Ammon's horn (tissue), 1 donor: ENCODE data around the gene SLC25A33.

ENCODE experiments used
- DNase-seq: peaks from one replicate; pipeline ENCODE4 v3.0.0-alpha.2; 2016; ENCODE audit warnings: low spot score

Gene SLC25A33

GRCh38 chr1:9588551-9589143 lies 49.4 kb downstream of the SLC25A33 start, which contains the start of gene TMEM201:
Gene TMEM201, plus strand, starts transcription at chr1:9588911. Its CDS starts 20 bp downstream, at chr1:9588931.
- peak; percentile 94 for DNase-seq

GRCh38 chr1:9589144-9589718 lies 50.0 kb downstream of the SLC25A33 start:
- DNase-seq, result no peak

DNA sequence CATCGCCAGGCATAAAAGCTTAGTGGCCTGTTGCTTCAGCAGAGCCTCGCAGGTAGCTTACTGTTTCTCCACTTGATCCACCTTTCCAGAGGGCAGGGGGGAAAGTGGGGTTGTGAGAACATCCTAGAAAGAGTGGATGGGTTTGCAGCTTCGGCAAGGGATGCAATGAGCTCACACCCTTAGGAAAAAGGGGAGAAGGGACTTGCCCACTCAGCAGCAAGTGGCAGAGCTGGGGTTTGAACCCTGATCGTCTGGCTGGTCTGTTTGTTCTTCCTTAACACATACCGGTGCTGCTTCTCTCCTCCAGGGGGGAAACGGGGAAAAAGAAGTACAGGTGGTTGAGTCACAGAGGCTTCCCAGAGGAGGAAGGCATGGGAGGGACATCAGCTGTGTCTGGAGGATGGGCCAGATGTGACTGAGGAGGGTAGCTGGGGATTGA lies 50.5 kb downstream of the SLC25A33 start:
- no peak for DNase-seq

DNA sequence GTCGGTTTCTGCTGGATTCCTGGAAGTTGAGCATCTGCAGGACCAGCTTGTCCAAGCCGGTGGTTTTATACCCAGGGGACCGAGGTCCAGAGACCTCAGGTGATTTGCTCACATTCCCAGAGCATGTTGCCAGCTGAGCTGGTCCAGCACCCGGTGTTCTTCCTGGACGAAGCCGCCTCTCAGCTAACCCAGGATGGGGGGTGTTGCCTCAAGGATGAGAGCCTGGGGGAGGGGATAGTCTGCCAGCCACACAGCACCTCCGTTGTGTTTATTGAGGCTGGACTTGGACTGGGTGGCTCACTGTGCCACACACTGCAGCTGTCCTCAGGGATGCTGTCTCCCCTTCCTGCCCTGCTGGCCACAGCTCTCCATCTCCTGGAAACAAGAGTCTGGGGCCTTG lies 50.9 kb downstream of the SLC25A33 start:
- DNase-seq, result no peak

- DNase-seq, result no peak
These were observed 51.8 kb downstream of the SLC25A33 start for GRCh38 chr1:9590945-9591668.

DNA sequence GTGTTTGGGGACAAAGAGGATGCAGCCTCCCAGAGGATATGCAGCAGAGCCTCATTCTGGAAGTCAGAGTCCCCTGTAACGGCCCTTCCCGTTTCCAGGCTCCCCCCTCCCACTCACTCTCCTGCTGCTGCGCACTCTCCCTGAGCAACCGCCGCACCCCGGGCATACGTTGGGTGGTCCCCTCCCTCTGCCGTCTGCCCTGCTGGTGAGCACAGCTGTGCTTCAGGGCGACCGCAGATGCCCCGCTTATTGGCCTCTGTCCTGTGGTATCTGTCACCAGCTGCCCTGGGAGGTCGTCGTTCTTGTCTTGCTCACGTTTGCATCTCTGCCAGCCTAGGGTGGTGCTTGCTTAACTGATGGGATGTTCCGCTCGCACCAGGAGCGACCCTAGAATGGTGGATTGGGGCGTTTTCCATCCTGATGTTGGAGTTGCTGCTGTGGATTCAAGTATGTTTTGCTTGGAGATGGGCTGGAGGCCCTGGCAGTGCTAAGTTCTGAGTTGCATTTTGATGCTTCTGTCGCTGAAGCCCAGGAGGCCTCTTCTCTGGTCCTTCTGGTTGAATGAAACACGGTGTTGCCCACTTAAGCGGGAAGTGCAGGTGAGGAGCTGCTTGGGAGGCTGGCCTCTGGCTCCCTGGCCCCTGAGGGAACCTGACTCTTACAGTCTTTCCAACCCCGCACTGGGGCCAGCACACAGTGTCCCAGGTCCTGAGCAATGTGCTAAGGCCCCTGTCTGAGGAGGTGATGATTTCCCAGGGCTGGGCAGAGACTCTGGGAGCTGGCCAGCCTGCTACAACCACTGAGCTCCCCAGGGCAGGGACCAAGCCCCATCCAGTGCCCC lies 52.6 kb downstream of the SLC25A33 start:
- DNase-seq, result no peak

DNA sequence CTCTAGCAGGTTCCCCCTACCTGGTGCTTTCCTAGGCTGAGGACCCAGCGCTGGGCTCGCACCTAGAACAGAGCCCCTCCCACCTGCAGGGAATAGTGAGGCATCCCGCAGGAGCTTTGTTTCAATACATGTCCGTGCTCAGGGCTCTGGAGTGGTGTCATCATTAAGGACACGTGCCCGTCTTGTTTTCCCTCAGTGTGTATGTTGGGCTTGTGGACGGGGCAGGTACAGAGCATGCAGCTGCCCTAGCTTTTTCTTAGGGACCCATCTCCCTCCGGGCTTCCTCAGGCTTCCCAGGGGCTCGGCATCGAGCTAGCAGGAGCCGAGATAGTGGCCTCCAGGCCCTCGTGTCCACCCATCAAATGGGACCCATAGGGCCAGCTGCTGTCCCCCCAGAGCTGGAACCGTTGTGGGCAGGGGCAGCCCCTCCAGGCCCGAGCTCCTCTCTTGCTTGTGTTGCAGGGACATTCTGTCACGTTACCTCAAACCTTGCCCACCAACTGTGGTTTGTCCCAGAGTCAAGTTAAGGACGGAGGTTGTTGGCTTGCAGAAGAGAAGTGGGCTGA lies 53.3 kb downstream of the SLC25A33 start:
- no peak for DNase-seq

DNA sequence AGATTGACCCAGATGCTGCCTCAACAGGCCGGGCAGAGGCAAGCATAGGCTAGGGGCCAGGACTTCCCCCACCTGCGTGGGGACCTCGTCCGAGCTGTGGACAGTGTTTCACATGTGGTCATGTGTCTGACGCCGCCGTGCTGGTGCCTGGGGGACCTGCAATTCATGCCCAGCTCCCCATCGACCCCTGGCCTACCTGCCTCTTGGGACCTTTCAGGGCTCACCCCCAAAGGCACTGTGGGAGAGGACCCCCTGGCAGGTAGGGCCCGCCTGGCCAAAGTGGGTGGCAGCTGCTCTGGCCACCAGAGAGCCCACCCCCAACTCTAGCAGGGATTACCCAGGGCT lies 53.9 kb downstream of the SLC25A33 start:
- no peak for DNase-seq

- peak; percentile 76 for DNase-seq
These were observed 54.5 kb downstream of the SLC25A33 start for GRCh38 chr1:9593492-9594465.

- DNase-seq, result no peak
These were observed 55.3 kb downstream of the SLC25A33 start for GRCh38 chr1:9594471-9595155.

DNA sequence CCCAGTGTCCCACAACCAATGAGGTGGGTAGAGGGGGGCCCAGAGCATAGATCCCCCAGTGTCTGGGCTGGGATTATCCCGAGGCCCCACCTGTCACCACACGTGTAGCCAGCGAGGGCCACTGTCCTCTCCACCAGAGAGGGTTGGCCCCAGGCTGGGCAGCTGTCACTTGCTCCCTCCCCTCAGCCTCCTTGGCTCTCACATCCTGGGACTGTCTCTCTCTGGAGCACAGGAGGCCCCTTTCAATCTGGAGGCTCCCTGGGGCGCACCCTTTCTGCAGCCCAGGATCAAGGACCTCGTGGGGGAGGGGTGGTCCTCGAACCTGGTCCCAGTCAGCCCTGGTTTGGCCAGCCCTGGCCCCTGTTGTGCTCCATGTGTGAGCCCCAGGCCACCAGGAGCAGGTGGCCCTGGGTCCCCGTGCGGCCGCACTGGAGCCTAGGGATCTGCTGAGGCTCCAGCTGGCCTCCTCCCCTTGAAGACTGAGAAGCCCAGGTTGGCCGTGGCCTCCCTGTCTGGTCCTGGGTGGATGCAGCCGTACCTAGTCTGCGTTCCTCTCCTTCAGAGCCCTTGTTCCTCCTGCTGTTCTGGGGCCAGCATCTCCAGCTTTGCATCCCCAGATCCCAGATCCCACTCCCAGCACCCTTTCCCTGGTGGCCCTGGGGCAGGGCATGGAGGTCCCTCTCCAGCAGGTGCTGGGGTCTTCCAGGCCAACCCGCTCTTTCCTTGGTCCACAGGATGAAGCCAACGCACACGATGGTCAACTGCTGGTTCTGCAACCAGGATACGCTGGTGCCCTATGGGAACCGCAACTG lies 56.1 kb downstream of the SLC25A33 start:
- no peak for DNase-seq

DNA sequence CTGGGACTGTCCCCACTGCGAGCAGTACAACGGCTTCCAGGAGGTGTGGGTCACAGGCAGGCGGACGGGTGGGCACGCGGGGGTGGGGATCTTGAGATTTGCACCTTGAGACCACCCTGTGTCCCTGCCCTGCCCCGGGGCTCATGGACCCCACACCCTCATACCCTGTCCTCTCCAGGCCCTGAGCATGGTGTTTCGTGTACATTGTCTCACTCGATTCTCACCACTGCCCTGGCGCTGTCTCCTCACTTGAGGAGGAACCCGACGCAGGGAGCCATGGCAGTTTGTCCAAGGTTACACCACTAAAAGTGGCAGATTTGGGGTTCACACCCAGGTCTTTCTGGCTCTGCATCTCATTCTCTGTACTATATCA lies 56.7 kb downstream of the SLC25A33 start:
- DNase-seq, result no peak

- no peak for DNase-seq
These were observed 57.3 kb downstream of the SLC25A33 start for GRCh38 chr1:9596415-9597123.

GRCh38 chr1:9597361-9598315 lies 58.4 kb downstream of the SLC25A33 start:
- no peak for DNase-seq

GRCh38 chr1:9598316-9598700 lies 59.0 kb downstream of the SLC25A33 start:
- no peak for DNase-seq

GRCh38 chr1:9599741-9600140 lies 60.5 kb downstream of the SLC25A33 start:
- DNase-seq, result no peak
